SK-N-SH (cell line): Measurements from ENCODE around the gene SMYD3. TPM values are rescaled to one million over a fixed set of nuclear protein-coding genes. Genes with fewer than 3 reads are reported as not detected.

Experiments used
- CTCF ChIA-PET: fragments of 300-600, 350-600 bp; formaldehyde crosslinking; extraction: SDS; loops from one replicate; lab custom pipeline; 2021; lab: Yijun Ruan, JAX
- POLR2A ChIA-PET: fragments of 350-600 bp; sonication (Branson Sonifier 250); formaldehyde crosslinking; extraction: SDS; loops from one replicate; lab custom pipeline; 2020; ENCODE audit warnings: antibody characterized with exemption, inconsistent platforms; lab: Yijun Ruan, JAX
- DNase-seq: peaks from one replicate; pipeline ENCODE4 v3.0.0; 2012
- H2AFZ ChIP-seq: fragments of 200-600 bp; sonication (generic); 2 replicates; pipeline ENCODE4 v1.8.1; 2016; ENCODE audit warnings: antibody characterized with exemption, mild to moderate bottlenecking, low read depth
- H3F3A ChIP-seq: fragments of 200-600 bp; sonication (generic); replicated peaks from 2 replicates; pipeline ENCODE3; 2016; ENCODE audit warnings: antibody characterized with exemption, mild to moderate bottlenecking; ENCODE audit not compliant: insufficient read depth
- H3K27ac ChIP-seq, 2 experiments: fragments of 200-500 bp in 1 of 2; fragments of 200-600 bp in 1 of 2; sonication (Bioruptor generic) in 1 of 2; sonication (generic), shearing (Covaris generic) in 1 of 2; 2 replicates each; pipeline versions ENCODE4 v1.5.1 to v1.6.1; 2014 to 2016; ENCODE audit warnings: low read depth in 2 of 2, inconsistent platforms in 1 of 2, low read length in 1 of 2, mild to moderate bottlenecking in 1 of 2, mixed read lengths in 1 of 2
- H3K27me3 ChIP-seq: fragments of 200-600 bp; sonication (generic), shearing (Covaris generic); 2 replicates; pipeline ENCODE4 v1.6.1; 2016; ENCODE audit warnings: mixed run types; ENCODE audit not compliant: insufficient read depth
- H3K36me3 ChIP-seq, 2 experiments: fragments of 200-500 bp in 1 of 2; fragments of 200-600 bp in 1 of 2; sonication (Bioruptor generic) in 1 of 2; sonication (generic) in 1 of 2; replicated peaks in 1 of 2; 2 replicates each; pipeline versions ENCODE3 to v1.5.1; 2014 to 2016; ENCODE audit warnings: low read length in 1 of 2, mild to moderate bottlenecking in 1 of 2; ENCODE audit not compliant: insufficient read depth in 2 of 2, control insufficient read depth in 1 of 2
- H3K4me1 ChIP-seq, 2 experiments: fragments of 200-500 bp in 1 of 2; fragments of 200-600 bp in 1 of 2; sonication (Bioruptor generic) in 1 of 2; sonication (generic), shearing (Covaris generic) in 1 of 2; 2 replicates each; pipeline versions ENCODE4 v1.5.1 to v1.6.1; 2014 to 2016; ENCODE audit warnings: low read depth in 1 of 2, low read length in 1 of 2, mixed run types in 1 of 2; ENCODE audit not compliant: insufficient read depth in 2 of 2, control insufficient read depth in 1 of 2
- H3K4me2 ChIP-seq: fragments of 200-600 bp; sonication (generic), shearing (Covaris generic); 2 replicates; pipeline ENCODE4 v1.6.1; 2017; ENCODE audit warnings: mixed run types
- H3K4me3 ChIP-seq, 2 experiments: fragments of 200-500 bp in 1 of 2; fragments of 200-600 bp in 1 of 2; sonication (Bioruptor generic) in 1 of 2; sonication (generic), shearing (Covaris generic) in 1 of 2; 2 replicates each; pipeline versions ENCODE4 v1.5.1 to v1.8.1; 2014 to 2016; ENCODE audit warnings: low read depth in 2 of 2, inconsistent platforms in 1 of 2, low read length in 1 of 2, mild to moderate bottlenecking in 1 of 2, mixed read lengths in 1 of 2, moderate library complexity in 1 of 2
- H3K79me2 ChIP-seq: fragments of 200-600 bp; sonication (generic); 2 replicates; pipeline ENCODE4 v1.8.1; 2017; ENCODE audit warnings: mild to moderate bottlenecking; ENCODE audit not compliant: insufficient read depth
- H3K9ac ChIP-seq: fragments of 200-600 bp; sonication (generic); 2 replicates; pipeline ENCODE4 v1.6.1; 2017; ENCODE audit warnings: mixed run types
- H3K9me2 ChIP-seq: fragments of 200-600 bp; sonication (generic); 2 replicates; pipeline ENCODE4 v1.6.1; 2017; ENCODE audit warnings: mixed run types
- H3K9me3 ChIP-seq: fragments of 200-600 bp; sonication (generic); 2 replicates; pipeline ENCODE4 v1.6.1; 2017; ENCODE audit warnings: mixed run types, mild to moderate bottlenecking, moderate library complexity
- H4K20me1 ChIP-seq: fragments of 200-600 bp; sonication (generic); 2 replicates; pipeline ENCODE4 v1.6.1; 2017; ENCODE audit warnings: mild to moderate bottlenecking, mixed run types; ENCODE audit not compliant: insufficient read depth
- CHD2 ChIP-seq: fragments of 150-350 bp; IDR thresholded peaks from 2 replicates; pipeline ENCODE4 v1.6.1; 2018; ENCODE audit warnings: low read length; ENCODE audit not compliant: partially characterized antibody
- ELF1 ChIP-seq: IDR thresholded peaks from 2 replicates; pipeline ENCODE4 v1.4.0; 2012
- FOSL2 ChIP-seq: IDR thresholded peaks from 2 replicates; pipeline ENCODE4 v1.4.0; 2012; ENCODE audit warnings: low read depth, mild to moderate bottlenecking, moderate library complexity, borderline replicate concordance
- FOXM1 ChIP-seq: IDR thresholded peaks from 2 replicates; pipeline ENCODE4 v1.4.0; 2012; ENCODE audit warnings: low read depth, mild to moderate bottlenecking
- GABPA ChIP-seq: IDR thresholded peaks from 2 replicates; pipeline ENCODE4 v1.4.0; 2012; ENCODE audit warnings: low read depth, mild to moderate bottlenecking
- GATA2 ChIP-seq: sonication (generic); formaldehyde crosslinking; IDR thresholded peaks from 2 replicates; pipeline ENCODE4 v1.5.0; 2020; ENCODE audit warnings: mild to moderate bottlenecking, missing genetic modification reagents
- MXI1 ChIP-seq: IDR thresholded peaks from 2 replicates; pipeline ENCODE4 v1.6.1; 2012; ENCODE audit warnings: mild to moderate bottlenecking, low read depth, low read length, improper control_type of control experiment
- NFIC ChIP-seq: IDR thresholded peaks from 2 replicates; pipeline ENCODE4 v1.4.0; 2012; ENCODE audit warnings: borderline replicate concordance
- NRF1 ChIP-seq: IDR thresholded peaks from 2 replicates; pipeline ENCODE4 v1.6.1; 2012; ENCODE audit warnings: low read depth, mild to moderate bottlenecking, low read length
- POLR2AphosphoS5 ChIP-seq: IDR thresholded peaks from 2 replicates; pipeline ENCODE4 v1.6.1; 2012; ENCODE audit warnings: low read depth, low read length
- RAD21 ChIP-seq: IDR thresholded peaks from 2 replicates; pipeline ENCODE4 v1.6.1; 2012; ENCODE audit warnings: mild to moderate bottlenecking, low read length
- RCOR1 ChIP-seq: fragments of 150-350 bp; IDR thresholded peaks from 2 replicates; pipeline ENCODE4 v1.6.1; 2017; ENCODE audit warnings: antibody characterized with exemption, low read length
- RFX5 ChIP-seq: IDR thresholded peaks from 2 replicates; pipeline ENCODE4 v1.6.1; 2012; ENCODE audit warnings: mild to moderate bottlenecking, improper control_type of control experiment, low read length
- SMC3 ChIP-seq: IDR thresholded peaks from 2 replicates; pipeline ENCODE4 v1.6.1; 2012; ENCODE audit warnings: low read depth, low read length, improper control_type of control experiment
- TAF1 ChIP-seq: IDR thresholded peaks from 2 replicates; pipeline ENCODE4 v1.6.1; 2012; ENCODE audit warnings: low read depth, mild to moderate bottlenecking, low read length, moderate library complexity, borderline replicate concordance
- YY1 ChIP-seq: IDR thresholded peaks from 2 replicates; pipeline ENCODE4 v1.4.0; 2012; ENCODE audit warnings: low read depth, mild to moderate bottlenecking
- WGBS: methylation state at CpG from one replicate; pipeline ENCODE4 v1.1.6; 2017; ENCODE audit warnings: low lambda C conversion rate; 5-methylcytosine and 5-hydroxymethylcytosine counted together
- polyA plus RNA-seq, 3 experiments: library from polyadenylated mRNA; depleted of rRNA; stranded (reverse); fragments of >200 nt; gene quantifications; 2 replicates each; pipeline ENCODE4 v1.2.3, GENCODE V29; 2012
- TF ChIP-seq, protein P1 (sequence below): fragments of 150-350 bp; IDR thresholded peaks from 2 replicates; pipeline ENCODE4 v1.6.1; 2017; ENCODE audit warnings: antibody characterized with exemption, low read length, low read depth, borderline replicate concordance
- TF ChIP-seq, protein P2 (sequence below): IDR thresholded peaks from 2 replicates; pipeline ENCODE4; 2012
- TF ChIP-seq, protein P3 (sequence below): IDR thresholded peaks from 2 replicates; pipeline ENCODE4 v1.4.0; 2012; ENCODE audit warnings: low read depth, borderline replicate concordance
- TF ChIP-seq, protein P4 (sequence below): IDR thresholded peaks from 2 replicates; pipeline ENCODE4 v1.4.0; 2012; ENCODE audit warnings: low read depth, borderline replicate concordance

Gene SMYD3
- polyA plus RNA-seq, 1 of the 3 experiments (the other 2 are of a cell fraction), result 31.4 TPM

DNA sequence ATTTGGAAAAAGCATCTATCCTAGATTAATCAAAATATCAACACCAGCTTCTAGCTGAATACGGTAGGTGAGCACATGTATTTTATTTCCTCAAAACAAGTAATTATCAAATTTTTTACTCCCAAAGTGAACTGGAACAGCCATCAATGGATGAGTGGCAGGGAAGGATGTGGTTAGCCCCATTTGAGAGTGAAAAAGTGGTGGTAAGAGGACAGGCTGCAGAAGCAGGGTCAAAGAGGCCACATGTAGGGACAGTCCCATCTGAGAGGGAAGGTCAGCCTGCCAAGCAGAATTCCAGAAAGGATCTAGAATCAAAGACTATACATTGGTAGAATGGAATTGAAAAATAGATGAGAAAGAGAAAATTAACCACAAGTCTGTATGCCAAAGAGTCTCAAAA lies 163.8 kb downstream of the SMYD3 start (continued):
- TF ChIP-seq, protein P1, sequence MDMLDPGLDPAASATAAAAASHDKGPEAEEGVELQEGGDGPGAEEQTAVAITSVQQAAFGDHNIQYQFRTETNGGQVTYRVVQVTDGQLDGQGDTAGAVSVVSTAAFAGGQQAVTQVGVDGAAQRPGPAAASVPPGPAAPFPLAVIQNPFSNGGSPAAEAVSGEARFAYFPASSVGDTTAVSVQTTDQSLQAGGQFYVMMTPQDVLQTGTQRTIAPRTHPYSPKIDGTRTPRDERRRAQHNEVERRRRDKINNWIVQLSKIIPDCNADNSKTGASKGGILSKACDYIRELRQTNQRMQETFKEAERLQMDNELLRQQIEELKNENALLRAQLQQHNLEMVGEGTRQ, result no peak
- TF ChIP-seq FOSL2, result no peak
- no peak for TF ChIP-seq NRF1
- TF ChIP-seq, protein P2, sequence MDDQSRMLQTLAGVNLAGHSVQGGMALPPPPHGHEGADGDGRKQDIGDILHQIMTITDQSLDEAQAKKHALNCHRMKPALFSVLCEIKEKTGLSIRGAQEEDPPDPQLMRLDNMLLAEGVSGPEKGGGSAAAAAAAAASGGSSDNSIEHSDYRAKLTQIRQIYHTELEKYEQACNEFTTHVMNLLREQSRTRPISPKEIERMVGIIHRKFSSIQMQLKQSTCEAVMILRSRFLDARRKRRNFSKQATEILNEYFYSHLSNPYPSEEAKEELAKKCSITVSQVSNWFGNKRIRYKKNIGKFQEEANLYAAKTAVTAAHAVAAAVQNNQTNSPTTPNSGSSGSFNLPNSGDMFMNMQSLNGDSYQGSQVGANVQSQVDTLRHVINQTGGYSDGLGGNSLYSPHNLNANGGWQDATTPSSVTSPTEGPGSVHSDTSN, result no peak
- no peak for TF ChIP-seq MXI1

DNA sequence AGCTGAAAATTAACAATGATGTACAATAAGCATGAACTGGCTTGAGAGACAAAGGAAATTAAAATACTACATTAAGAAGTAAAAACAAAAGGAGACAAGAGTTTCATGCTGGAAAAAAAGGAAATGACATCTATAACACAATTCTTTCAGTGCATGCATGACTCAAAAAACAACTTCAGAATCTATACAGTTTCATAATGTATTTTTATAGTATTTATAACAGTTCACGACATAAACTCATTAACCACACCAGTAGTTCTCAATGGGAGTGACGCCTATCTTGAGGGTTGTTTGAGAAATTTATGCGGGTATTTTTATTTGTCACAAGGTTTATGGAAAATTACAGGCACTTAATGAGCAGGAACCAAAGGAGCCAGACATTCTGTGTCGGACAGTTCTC lies 168.5 kb downstream of the SMYD3 start:
- ChIA-PET CTCF (interaction anchor here (1.3 kb wide), 1 partner anchor 159 kb away, joined by 4 read pairs; no protein-coding TSS in a partner anchor), POLR2A (no interaction called here)
- no peak overlapping the region for H3K4me3 ChIP-seq
- no peaks in the 10 kb centered on the region for H3K9me3 ChIP-seq
- TF ChIP-seq CHD2, result no peak
- TF ChIP-seq, protein P3, sequence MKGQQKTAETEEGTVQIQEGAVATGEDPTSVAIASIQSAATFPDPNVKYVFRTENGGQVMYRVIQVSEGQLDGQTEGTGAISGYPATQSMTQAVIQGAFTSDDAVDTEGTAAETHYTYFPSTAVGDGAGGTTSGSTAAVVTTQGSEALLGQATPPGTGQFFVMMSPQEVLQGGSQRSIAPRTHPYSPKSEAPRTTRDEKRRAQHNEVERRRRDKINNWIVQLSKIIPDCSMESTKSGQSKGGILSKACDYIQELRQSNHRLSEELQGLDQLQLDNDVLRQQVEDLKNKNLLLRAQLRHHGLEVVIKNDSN, result no peak
- no peak for TF ChIP-seq GABPA
- no peak for TF ChIP-seq SMC3
- no peak for TF ChIP-seq TAF1
- TF ChIP-seq FOXM1, result no peak
- H3K9me2 ChIP-seq, result no peaks in the 10 kb centered on the region
- no peak overlapping the region for H2AFZ ChIP-seq
- 88% methylated on average over 4 of the region's 4 CpGs for WGBS
- no peak overlapping the region for H3K27ac ChIP-seq
- peaks cover 0 to 5% of the 10 kb centered on the region in 2 experiments for H3K36me3 ChIP-seq
- no peak for DNase-seq
- H4K20me1 ChIP-seq, result no peaks in the 10 kb centered on the region
- H3K4me2 ChIP-seq, result no peak overlapping the region
- no peaks in the 10 kb centered on the region for H3K4me1 ChIP-seq
- H3K79me2 ChIP-seq, result no peaks in the 10 kb centered on the region
- no peak overlapping the region for H3K9ac ChIP-seq
- no peaks in the 10 kb centered on the region for H3F3A ChIP-seq
- no peaks in the 10 kb centered on the region for H3K27me3 ChIP-seq

DNA sequence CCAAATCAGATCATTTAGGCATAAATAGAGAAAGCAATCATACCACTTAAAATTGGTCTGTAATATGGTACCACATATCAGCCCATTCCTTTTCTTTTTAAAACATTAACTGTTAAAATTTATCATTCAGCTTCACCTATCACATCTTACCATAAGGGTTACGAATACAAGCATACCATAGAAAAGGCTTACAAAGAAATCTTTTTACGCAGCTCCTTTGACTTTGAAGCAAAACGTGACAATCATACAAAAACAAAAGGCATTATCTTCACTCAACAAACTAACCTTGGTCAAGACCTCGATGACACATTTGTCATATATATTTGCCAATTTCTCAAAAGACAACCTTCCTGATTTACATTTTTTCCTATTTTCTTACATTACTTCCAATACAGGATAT lies 169.0 kb downstream of the SMYD3 start:
- Histone ChIP-seq H2AFZ (no peak overlapping the region), H3K9me3 (no peaks in the 10 kb centered on the region), H3K4me2 (no peak overlapping the region), H3F3A (no peaks in the 10 kb centered on the region), H3K27me3 (no peaks in the 10 kb centered on the region), H3K4me1 (no peaks in the 10 kb centered on the region), H3K36me3 (peaks cover 0 to 5% of the 10 kb centered on the region in 2 experiments), H3K27ac (no peak overlapping the region), H4K20me1 (no peaks in the 10 kb centered on the region), H3K9ac (no peak overlapping the region), H3K9me2 (no peaks in the 10 kb centered on the region), H3K79me2 (no peaks in the 10 kb centered on the region), H3K4me3 (no peak overlapping the region)
- POLR2A ChIA-PET, result no interaction called here
- no peak for DNase-seq
- 92% methylated on average over 4 of the region's 4 CpGs for WGBS
- CTCF ChIA-PET, result interaction anchor here (1.3 kb wide), 1 partner anchor 159 kb away, joined by 4 read pairs; no protein-coding TSS in a partner anchor
- TF ChIP-seq POLR2AphosphoS5, result no peak
- TF ChIP-seq RCOR1, result no peak
- TF ChIP-seq, protein P3, result no peak
- TF ChIP-seq YY1, result no peak
- TF ChIP-seq, protein P4, sequence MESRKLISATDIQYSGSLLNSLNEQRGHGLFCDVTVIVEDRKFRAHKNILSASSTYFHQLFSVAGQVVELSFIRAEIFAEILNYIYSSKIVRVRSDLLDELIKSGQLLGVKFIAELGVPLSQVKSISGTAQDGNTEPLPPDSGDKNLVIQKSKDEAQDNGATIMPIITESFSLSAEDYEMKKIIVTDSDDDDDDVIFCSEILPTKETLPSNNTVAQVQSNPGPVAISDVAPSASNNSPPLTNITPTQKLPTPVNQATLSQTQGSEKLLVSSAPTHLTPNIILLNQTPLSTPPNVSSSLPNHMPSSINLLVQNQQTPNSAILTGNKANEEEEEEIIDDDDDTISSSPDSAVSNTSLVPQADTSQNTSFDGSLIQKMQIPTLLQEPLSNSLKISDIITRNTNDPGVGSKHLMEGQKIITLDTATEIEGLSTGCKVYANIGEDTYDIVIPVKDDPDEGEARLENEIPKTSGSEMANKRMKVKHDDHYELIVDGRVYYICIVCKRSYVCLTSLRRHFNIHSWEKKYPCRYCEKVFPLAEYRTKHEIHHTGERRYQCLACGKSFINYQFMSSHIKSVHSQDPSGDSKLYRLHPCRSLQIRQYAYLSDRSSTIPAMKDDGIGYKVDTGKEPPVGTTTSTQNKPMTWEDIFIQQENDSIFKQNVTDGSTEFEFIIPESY, result no peak
- no peak for TF ChIP-seq NRF1
- no peak for TF ChIP-seq SMC3
- no peak for TF ChIP-seq RFX5
- no peak for TF ChIP-seq GABPA
- no peak for TF ChIP-seq ELF1
- no peak for TF ChIP-seq FOSL2
- no peak for TF ChIP-seq FOXM1
- TF ChIP-seq GATA2 (CRISPR knock-in tag), result no peak
- TF ChIP-seq NFIC, result no peak
- no peak for TF ChIP-seq RAD21
- TF ChIP-seq, protein P2, result no peak
